Fibroblast of lung (primary cell): ENCODE data around the gene DLD.

Source experiments
- CTCF ChIP-seq, 2 donors: IDR thresholded peaks in 1 of 2; conservative IDR thresholded peaks in 1 of 2; 1 replicate in 1 of 2; 2 replicates in 1 of 2; pipeline ENCODE4 v1.5.1; 2011 to 2012; ENCODE audit warnings: low read length in 2 of 2, control low read depth in 1 of 2, inconsistent platforms in 1 of 2, low read depth in 1 of 2, mild to moderate bottlenecking in 1 of 2
- EZH2 ChIP-seq: IDR thresholded peaks from 2 replicates; pipeline ENCODE4 v1.5.1; 2012; ENCODE audit warnings: low read length, control low read depth, mild to moderate bottlenecking; ENCODE audit errors: missing control alignments

GRCh38 chr7:107911981-107912380 lies 21.0 kb downstream of the DLD start:
- TF ChIP-seq CTCF (conservative IDR thresholded peaks at IDR 0.05 in 1 of 2, IDR thresholded peaks at IDR 0.05 in 1 of 2; ENCODE audit: low read depth in 1 of 2, low read length in 2 of 2), result no peak
- no peak for TF ChIP-seq EZH2
